Liver (tissue), 9 donors: Measurements from ENCODE around the gene ZPLD1. TPM values are rescaled to one million over a fixed set of nuclear protein-coding genes. Genes with fewer than 3 reads are reported as not detected.

Source experiments
- DNase-seq: peaks from one replicate; pipeline ENCODE4 v3.0.0-alpha.2; 2017; ENCODE audit warnings: low spot score
- H3K27ac ChIP-seq, 2 donors: one replicate each; pipeline ENCODE4 v1.7.0; 2013; ENCODE audit warnings: inconsistent platforms in 2 of 2, low read length in 2 of 2, control low read depth in 1 of 2, low read depth in 1 of 2, mild to moderate bottlenecking in 1 of 2
- H3K27me3 ChIP-seq, 4 donors: one replicate each; pipeline versions ENCODE4 v1.6.1 to v1.7.0; 2013; ENCODE audit warnings: low read length in 3 of 4, inconsistent platforms in 1 of 4, mild to moderate bottlenecking in 1 of 4, moderate library complexity in 1 of 4; ENCODE audit not compliant: control insufficient read depth in 4 of 4, insufficient read depth in 4 of 4
- H3K36me3 ChIP-seq, 4 donors: one replicate each; pipeline versions ENCODE4 v1.6.1 to v1.7.0; 2013; ENCODE audit warnings: low read length in 3 of 4, mild to moderate bottlenecking in 3 of 4, low read depth in 1 of 4, moderate library complexity in 1 of 4; ENCODE audit not compliant: control insufficient read depth in 4 of 4, insufficient read depth in 3 of 4
- H3K4me1 ChIP-seq, 4 donors: one replicate each; pipeline versions ENCODE4 v1.6.1 to v1.7.0; 2013; ENCODE audit warnings: low read length in 3 of 4, mild to moderate bottlenecking in 3 of 4, moderate library complexity in 1 of 4; ENCODE audit not compliant: control insufficient read depth in 4 of 4, insufficient read depth in 4 of 4
- H3K4me3 ChIP-seq, 3 donors: one replicate each; pipeline versions ENCODE4 v1.6.1 to v1.7.0; 2013; ENCODE audit warnings: low read length in 3 of 3, control low read depth in 1 of 3, low read depth in 1 of 3, mild to moderate bottlenecking in 1 of 3
- H3K9ac ChIP-seq, 2 donors: one replicate each; pipeline ENCODE4 v1.7.0; 2013; ENCODE audit warnings: low read length in 2 of 2, mild to moderate bottlenecking in 2 of 2, moderate library complexity in 2 of 2, control low read depth in 1 of 2, low read depth in 1 of 2
- H3K9me3 ChIP-seq, 4 donors: one replicate each; pipeline versions ENCODE4 v1.6.1 to v1.7.0; 2013; ENCODE audit warnings: low read length in 3 of 4; ENCODE audit not compliant: control insufficient read depth in 4 of 4
- EGR1 ChIP-seq, 2 donors: IDR thresholded peaks; 2 replicates each; pipeline ENCODE4 v1.6.1; 2016 to 2018; ENCODE audit warnings: antibody characterized with exemption in 2 of 2, low read depth in 2 of 2
- FOXA1 ChIP-seq: IDR thresholded peaks from 2 replicates; pipeline ENCODE4 v1.6.1; 2016; ENCODE audit warnings: antibody characterized with exemption
- FOXA2 ChIP-seq: IDR thresholded peaks from 2 replicates; pipeline ENCODE4 v1.6.1; 2016; ENCODE audit warnings: antibody characterized with exemption
- GABPA ChIP-seq, 2 donors: IDR thresholded peaks in 1 of 2; conservative IDR thresholded peaks in 1 of 2; 2 replicates each; pipeline ENCODE4 v1.6.1; 2016; ENCODE audit warnings: antibody characterized with exemption in 2 of 2, mild to moderate bottlenecking in 1 of 2, moderate library complexity in 1 of 2
- HNF4A ChIP-seq, 2 donors: conservative IDR thresholded peaks; 2 replicates each; pipeline ENCODE4 v1.6.1; 2016; ENCODE audit warnings: antibody characterized with exemption in 2 of 2, mild to moderate bottlenecking in 2 of 2
- HNF4G ChIP-seq: IDR thresholded peaks from 2 replicates; pipeline ENCODE4 v1.6.1; 2016; ENCODE audit warnings: antibody characterized with exemption
- JUND ChIP-seq, 2 donors: IDR thresholded peaks; 2 replicates each; pipeline ENCODE4 v1.6.1; 2016; ENCODE audit warnings: antibody characterized with exemption in 2 of 2
- NR2F2 ChIP-seq: IDR thresholded peaks from 2 replicates; pipeline ENCODE4 v1.6.1; 2016; ENCODE audit warnings: antibody characterized with exemption
- RXRA ChIP-seq, 2 donors: IDR thresholded peaks; 2 replicates each; pipeline ENCODE4 v1.6.1; 2017 to 2018; ENCODE audit warnings: antibody characterized with exemption in 2 of 2, mild to moderate bottlenecking in 1 of 2
- SP1 ChIP-seq: IDR thresholded peaks from 2 replicates; pipeline ENCODE4 v1.6.1; 2018; ENCODE audit warnings: antibody characterized with exemption, mild to moderate bottlenecking
- YY1 ChIP-seq: IDR thresholded peaks from 2 replicates; pipeline ENCODE4 v1.6.1; 2016; ENCODE audit warnings: antibody characterized with exemption, mild to moderate bottlenecking
- WGBS: extraction: QIAGEN DNeasy Blood & Tissue Kit; methylation state at CpG from one replicate; pipeline ENCODE4 v1.1.7; 2013; 5-methylcytosine and 5-hydroxymethylcytosine counted together
- polyA plus RNA-seq, 2 donors: library from polyadenylated mRNA; stranded (reverse) in 1 of 2; unstranded in 1 of 2; fragments of 200-250 nt in 1 of 2; fragments of >200 nt in 1 of 2; fragmentation: Nextera tagmentation in 1 of 2; extraction: Ambion mirVana in 1 of 2; gene quantifications; one replicate each; pipeline versions ENCODE4 v1.2.1 to v1.2.3, GENCODE V29; 2013 to 2015
- total RNA-seq, 2 donors: library from RNA; depleted of rRNA; stranded (reverse); fragments of >200 nt; gene quantifications; one replicate each; pipeline ENCODE4 v1.2.3, GENCODE V29; 2014
- TF ChIP-seq, protein P1 (sequence below): fragments of 150-350 bp; IDR thresholded peaks from 2 replicates; pipeline ENCODE4 v1.5.1; 2017; ENCODE audit warnings: improper control_type of control experiment, low read depth, low read length; ENCODE audit not compliant: missing input control
- TF ChIP-seq, protein P2 (sequence below): IDR thresholded peaks from 2 replicates; pipeline ENCODE4 v1.6.1; 2016; ENCODE audit warnings: antibody characterized with exemption
- TF ChIP-seq, protein P3 (sequence below): IDR thresholded peaks from 2 replicates; pipeline ENCODE4 v1.6.1; 2016; ENCODE audit warnings: antibody characterized with exemption, mild to moderate bottlenecking
- TF ChIP-seq, protein P4 (sequence below): IDR thresholded peaks from 2 replicates; pipeline ENCODE4 v1.6.1; 2016; ENCODE audit warnings: antibody characterized with exemption
- TF ChIP-seq, protein P5 (sequence below): IDR thresholded peaks from 2 replicates; pipeline ENCODE4 v1.6.1; 2016; ENCODE audit warnings: antibody characterized with exemption
- donor health status: healthy.
- donor health status: healthy.
- donor health status: healthy.
- donor health status: healthy.
- donor health status: healthy.

The ZPLD1 gene
- total and polyA plus RNA-seq, 4 donors = 0.03 to 0.23 (median 0.07) TPM

DNA sequence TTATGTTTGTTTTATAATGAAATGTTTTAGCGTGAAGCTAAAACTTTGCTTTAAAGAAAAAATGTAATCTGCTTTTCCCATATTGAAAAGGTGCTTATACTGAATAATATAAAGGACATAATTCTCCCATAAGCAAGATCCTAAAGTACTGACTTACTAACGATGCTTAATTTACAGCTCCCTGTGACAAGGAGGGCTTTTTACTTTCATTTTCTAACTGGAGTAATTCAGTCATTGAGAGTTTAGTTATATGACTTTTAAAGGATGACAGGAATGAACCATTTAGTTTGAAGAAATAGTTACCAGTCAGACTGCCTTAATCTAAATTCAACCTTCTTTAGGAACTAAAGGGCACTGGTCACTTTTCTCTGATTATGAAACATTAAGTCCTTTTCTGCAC lies 19.3 kb upstream of the ZPLD1 start:
- no peak for DNase-seq
- Histone ChIP-seq H3K36me3 (no peaks in the 10 kb centered on the region), H3K4me1 (no peaks in the 10 kb centered on the region), H3K27ac (no peak overlapping the region), H3K9me3 (no peaks in the 10 kb centered on the region), H3K4me3 (no peak overlapping the region), H3K9ac (no peak overlapping the region), H3K27me3 (no peaks in the 10 kb centered on the region)
- WGBS = 68% methylated on average over 2 of the region's 2 CpGs
- TF ChIP-seq FOXA2 (no peak), GABPA (IDR thresholded peaks at IDR 0.05 in 1 of 2, conservative IDR thresholded peaks at IDR 0.05 in 1 of 2) (no peak), HNF4G (no peak), JUND (IDR thresholded peaks at IDR 0.05) (no peak), NR2F2 (no peak), RXRA (IDR thresholded peaks at IDR 0.05) (no peak), YY1 (no peak), SP1 (no peak), HNF4A (conservative IDR thresholded peaks at IDR 0.05) (no peak)
- TF ChIP-seq, protein P1, sequence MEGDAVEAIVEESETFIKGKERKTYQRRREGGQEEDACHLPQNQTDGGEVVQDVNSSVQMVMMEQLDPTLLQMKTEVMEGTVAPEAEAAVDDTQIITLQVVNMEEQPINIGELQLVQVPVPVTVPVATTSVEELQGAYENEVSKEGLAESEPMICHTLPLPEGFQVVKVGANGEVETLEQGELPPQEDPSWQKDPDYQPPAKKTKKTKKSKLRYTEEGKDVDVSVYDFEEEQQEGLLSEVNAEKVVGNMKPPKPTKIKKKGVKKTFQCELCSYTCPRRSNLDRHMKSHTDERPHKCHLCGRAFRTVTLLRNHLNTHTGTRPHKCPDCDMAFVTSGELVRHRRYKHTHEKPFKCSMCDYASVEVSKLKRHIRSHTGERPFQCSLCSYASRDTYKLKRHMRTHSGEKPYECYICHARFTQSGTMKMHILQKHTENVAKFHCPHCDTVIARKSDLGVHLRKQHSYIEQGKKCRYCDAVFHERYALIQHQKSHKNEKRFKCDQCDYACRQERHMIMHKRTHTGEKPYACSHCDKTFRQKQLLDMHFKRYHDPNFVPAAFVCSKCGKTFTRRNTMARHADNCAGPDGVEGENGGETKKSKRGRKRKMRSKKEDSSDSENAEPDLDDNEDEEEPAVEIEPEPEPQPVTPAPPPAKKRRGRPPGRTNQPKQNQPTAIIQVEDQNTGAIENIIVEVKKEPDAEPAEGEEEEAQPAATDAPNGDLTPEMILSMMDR = no peak
- TF ChIP-seq, protein P2, sequence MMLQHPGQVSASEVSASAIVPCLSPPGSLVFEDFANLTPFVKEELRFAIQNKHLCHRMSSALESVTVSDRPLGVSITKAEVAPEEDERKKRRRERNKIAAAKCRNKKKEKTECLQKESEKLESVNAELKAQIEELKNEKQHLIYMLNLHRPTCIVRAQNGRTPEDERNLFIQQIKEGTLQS = no peak
- TF ChIP-seq, protein P3, sequence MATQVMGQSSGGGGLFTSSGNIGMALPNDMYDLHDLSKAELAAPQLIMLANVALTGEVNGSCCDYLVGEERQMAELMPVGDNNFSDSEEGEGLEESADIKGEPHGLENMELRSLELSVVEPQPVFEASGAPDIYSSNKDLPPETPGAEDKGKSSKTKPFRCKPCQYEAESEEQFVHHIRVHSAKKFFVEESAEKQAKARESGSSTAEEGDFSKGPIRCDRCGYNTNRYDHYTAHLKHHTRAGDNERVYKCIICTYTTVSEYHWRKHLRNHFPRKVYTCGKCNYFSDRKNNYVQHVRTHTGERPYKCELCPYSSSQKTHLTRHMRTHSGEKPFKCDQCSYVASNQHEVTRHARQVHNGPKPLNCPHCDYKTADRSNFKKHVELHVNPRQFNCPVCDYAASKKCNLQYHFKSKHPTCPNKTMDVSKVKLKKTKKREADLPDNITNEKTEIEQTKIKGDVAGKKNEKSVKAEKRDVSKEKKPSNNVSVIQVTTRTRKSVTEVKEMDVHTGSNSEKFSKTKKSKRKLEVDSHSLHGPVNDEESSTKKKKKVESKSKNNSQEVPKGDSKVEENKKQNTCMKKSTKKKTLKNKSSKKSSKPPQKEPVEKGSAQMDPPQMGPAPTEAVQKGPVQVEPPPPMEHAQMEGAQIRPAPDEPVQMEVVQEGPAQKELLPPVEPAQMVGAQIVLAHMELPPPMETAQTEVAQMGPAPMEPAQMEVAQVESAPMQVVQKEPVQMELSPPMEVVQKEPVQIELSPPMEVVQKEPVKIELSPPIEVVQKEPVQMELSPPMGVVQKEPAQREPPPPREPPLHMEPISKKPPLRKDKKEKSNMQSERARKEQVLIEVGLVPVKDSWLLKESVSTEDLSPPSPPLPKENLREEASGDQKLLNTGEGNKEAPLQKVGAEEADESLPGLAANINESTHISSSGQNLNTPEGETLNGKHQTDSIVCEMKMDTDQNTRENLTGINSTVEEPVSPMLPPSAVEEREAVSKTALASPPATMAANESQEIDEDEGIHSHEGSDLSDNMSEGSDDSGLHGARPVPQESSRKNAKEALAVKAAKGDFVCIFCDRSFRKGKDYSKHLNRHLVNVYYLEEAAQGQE = no peak
- TF ChIP-seq, protein P4, sequence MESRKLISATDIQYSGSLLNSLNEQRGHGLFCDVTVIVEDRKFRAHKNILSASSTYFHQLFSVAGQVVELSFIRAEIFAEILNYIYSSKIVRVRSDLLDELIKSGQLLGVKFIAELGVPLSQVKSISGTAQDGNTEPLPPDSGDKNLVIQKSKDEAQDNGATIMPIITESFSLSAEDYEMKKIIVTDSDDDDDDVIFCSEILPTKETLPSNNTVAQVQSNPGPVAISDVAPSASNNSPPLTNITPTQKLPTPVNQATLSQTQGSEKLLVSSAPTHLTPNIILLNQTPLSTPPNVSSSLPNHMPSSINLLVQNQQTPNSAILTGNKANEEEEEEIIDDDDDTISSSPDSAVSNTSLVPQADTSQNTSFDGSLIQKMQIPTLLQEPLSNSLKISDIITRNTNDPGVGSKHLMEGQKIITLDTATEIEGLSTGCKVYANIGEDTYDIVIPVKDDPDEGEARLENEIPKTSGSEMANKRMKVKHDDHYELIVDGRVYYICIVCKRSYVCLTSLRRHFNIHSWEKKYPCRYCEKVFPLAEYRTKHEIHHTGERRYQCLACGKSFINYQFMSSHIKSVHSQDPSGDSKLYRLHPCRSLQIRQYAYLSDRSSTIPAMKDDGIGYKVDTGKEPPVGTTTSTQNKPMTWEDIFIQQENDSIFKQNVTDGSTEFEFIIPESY = no peak

DNA sequence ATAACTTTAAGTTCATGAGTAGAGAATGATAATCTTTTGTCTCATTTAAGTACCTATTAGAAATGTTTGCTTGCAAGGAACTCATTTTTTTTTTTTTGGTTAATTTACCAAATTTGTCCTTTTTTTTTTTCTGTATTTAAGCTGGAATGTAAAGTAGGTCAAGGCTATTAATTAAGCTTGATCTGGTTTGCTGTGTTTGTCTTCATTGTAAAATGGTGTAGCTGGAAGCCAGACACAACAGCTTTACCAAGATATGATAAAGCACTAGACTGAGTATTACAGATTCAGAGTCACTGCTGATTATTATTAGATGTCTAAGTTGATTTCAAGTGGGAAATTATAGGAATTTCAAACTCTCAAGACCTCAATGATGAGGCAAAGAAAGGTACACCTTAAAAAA lies 15.0 kb upstream of the ZPLD1 start:
- Histone ChIP-seq H3K9ac (no peak overlapping the region), H3K27me3 (no peaks in the 10 kb centered on the region), H3K4me1 (no peaks in the 10 kb centered on the region), H3K9me3 (no peaks in the 10 kb centered on the region), H3K27ac (no peak overlapping the region), H3K36me3 (no peaks in the 10 kb centered on the region), H3K4me3 (no peak overlapping the region)
- TF ChIP-seq, protein P2 = no peak
- TF ChIP-seq SP1 (no peak), JUND (IDR thresholded peaks at IDR 0.05) (no peak), FOXA1 (no peak), FOXA2 (no peak), YY1 (no peak), EGR1 (IDR thresholded peaks at IDR 0.05; ENCODE audit: low read depth in 2 of 2) (no peak), HNF4G (no peak), HNF4A (conservative IDR thresholded peaks at IDR 0.05) (no peak)
- TF ChIP-seq, protein P3 = no peak
- TF ChIP-seq, protein P5, sequence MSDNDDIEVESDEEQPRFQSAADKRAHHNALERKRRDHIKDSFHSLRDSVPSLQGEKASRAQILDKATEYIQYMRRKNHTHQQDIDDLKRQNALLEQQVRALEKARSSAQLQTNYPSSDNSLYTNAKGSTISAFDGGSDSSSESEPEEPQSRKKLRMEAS = no peak
- no peak for DNase-seq
